Erythroblast (primary cell): ENCODE measurements around the gene ECE2.

Source experiments
- GATA1 ChIP-seq: IDR thresholded peaks from 2 replicates; pipeline ENCODE4 v1.6.1; 2011; ENCODE audit warnings: low read depth, mild to moderate bottlenecking, control low read depth, low read length, moderate library complexity
- POLR2A ChIP-seq: IDR thresholded peaks from 2 replicates; pipeline ENCODE4 v1.6.1; 2011; ENCODE audit warnings: mild to moderate bottlenecking, low read length

DNA sequence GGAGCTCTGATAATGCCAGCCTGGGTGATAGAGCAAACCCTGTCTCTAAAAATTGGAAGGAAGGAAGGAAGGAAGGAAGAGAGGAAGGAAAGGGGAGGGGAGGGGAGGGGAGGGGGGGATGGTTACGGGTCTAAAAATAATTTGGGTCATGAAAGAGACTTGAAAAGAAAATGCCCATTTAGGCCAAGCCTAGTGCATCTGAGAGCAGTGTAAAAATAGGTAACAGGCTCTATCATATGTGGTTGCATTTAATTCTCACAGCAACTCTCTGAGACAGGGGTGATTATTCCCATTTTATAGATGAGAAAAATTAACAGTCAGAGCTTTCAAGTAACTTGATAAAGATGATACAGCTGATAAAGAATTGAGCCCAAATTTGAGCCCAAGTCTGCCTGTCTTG is 3.6 kb upstream of the ECE2 start:
- no peak for TF ChIP-seq POLR2A
- no peak for TF ChIP-seq GATA1
